H1 (cell line): ENCODE results near the gene ACAP2.

Experiments used
- BACH1 ChIP-seq: IDR thresholded peaks from 2 replicates; pipeline ENCODE4 v1.6.1; 2012; ENCODE audit warnings: low read length, improper control_type of control experiment
- BCL11A ChIP-seq, 2 experiments: IDR thresholded peaks; one replicate each; pipeline ENCODE4 v1.6.1; 2011; ENCODE audit warnings: low read depth in 2 of 2, low read length in 2 of 2, mild to moderate bottlenecking in 2 of 2
- EGR1 ChIP-seq: IDR thresholded peaks from 2 replicates; pipeline ENCODE4 v1.6.1; 2011; ENCODE audit warnings: low read depth, low read length, borderline replicate concordance
- EZH2 ChIP-seq: fragments of 200-600 bp; sonication (generic); IDR thresholded peaks from 2 replicates; pipeline ENCODE4 v1.7.1; 2012; ENCODE audit warnings: low read depth, mild to moderate bottlenecking, moderate library complexity, low read length, inconsistent platforms; ENCODE audit not compliant: severe bottlenecking
- MAFK ChIP-seq: IDR thresholded peaks from 2 replicates; pipeline ENCODE4 v1.6.1; 2012; ENCODE audit warnings: low read depth, mild to moderate bottlenecking, improper control_type of control experiment, low read length
- POLR2A ChIP-seq, 2 experiments: IDR thresholded peaks; 1 replicate in 1 of 2; 2 replicates in 1 of 2; pipeline ENCODE4 v1.6.1; 2011; ENCODE audit warnings: low read depth in 2 of 2, low read length in 2 of 2, mild to moderate bottlenecking in 2 of 2; ENCODE audit errors: control extremely low read depth in 1 of 2
- POLR2AphosphoS5 ChIP-seq: IDR thresholded peaks from 2 replicates; pipeline ENCODE4 v1.6.1; 2011; ENCODE audit warnings: low read depth, low read length
- RAD21 ChIP-seq, 2 experiments: IDR thresholded peaks in 1 of 2; conservative IDR thresholded peaks in 1 of 2; 2 replicates each; pipeline ENCODE4 v1.6.1; 2011; ENCODE audit warnings: low read depth in 2 of 2, low read length in 2 of 2, improper control_type of control experiment in 1 of 2, inconsistent platforms in 1 of 2, mild to moderate bottlenecking in 1 of 2, moderate library complexity in 1 of 2
- RXRA ChIP-seq: IDR thresholded peaks from 2 replicates; pipeline ENCODE4 v1.6.1; 2011; ENCODE audit warnings: low read depth, mild to moderate bottlenecking, low read length, moderate library complexity; ENCODE audit not compliant: insufficient read depth
- SP1 ChIP-seq: IDR thresholded peaks from 2 replicates; pipeline ENCODE4 v1.6.1; 2011; ENCODE audit warnings: low read depth, low read length
- TAF1 ChIP-seq: IDR thresholded peaks from 2 replicates; pipeline ENCODE4 v1.6.1; 2011; ENCODE audit warnings: mild to moderate bottlenecking, low read depth, low read length
- TF ChIP-seq, protein P1 (sequence below), 3 experiments: IDR thresholded peaks; 1 replicate in 2 of 3; 2 replicates in 1 of 3; pipeline versions ENCODE4 v1.5.1 to v1.6.1; 2011; ENCODE audit warnings: low read length in 3 of 3, mild to moderate bottlenecking in 3 of 3, inconsistent platforms in 2 of 3, low read depth in 1 of 3, moderate library complexity in 1 of 3; ENCODE audit not compliant: insufficient read depth in 1 of 3; ENCODE audit errors: control extremely low read depth in 1 of 3
- TF ChIP-seq, protein P2 (sequence below): IDR thresholded peaks from 2 replicates; pipeline ENCODE4 v1.6.1; 2012; ENCODE audit warnings: inconsistent platforms
- TF ChIP-seq, protein P3 (sequence below): IDR thresholded peaks from 2 replicates; pipeline ENCODE4 v1.6.1; 2011; ENCODE audit warnings: low read length, improper control_type of control experiment

DNA sequence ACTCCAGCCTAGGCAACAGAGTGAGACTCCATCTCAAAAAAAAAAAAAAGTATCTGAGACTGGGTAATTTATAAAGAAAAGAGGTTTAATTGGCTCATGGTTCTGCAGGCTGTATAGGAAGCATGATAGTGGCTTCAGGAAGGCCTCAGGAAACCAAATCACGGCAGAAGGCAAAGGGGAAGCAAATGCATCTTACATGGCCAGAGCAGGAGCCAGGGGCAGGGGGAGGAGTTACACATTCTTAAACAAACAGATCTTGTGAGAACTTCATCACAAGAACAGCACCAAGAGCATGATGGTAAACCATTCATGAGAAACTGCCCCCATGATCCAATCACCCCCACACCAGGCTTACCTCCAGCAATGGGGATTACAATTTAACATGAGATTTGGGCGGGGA, 37.2 kb downstream of the ACAP2 start:
- TF ChIP-seq, protein P1, sequence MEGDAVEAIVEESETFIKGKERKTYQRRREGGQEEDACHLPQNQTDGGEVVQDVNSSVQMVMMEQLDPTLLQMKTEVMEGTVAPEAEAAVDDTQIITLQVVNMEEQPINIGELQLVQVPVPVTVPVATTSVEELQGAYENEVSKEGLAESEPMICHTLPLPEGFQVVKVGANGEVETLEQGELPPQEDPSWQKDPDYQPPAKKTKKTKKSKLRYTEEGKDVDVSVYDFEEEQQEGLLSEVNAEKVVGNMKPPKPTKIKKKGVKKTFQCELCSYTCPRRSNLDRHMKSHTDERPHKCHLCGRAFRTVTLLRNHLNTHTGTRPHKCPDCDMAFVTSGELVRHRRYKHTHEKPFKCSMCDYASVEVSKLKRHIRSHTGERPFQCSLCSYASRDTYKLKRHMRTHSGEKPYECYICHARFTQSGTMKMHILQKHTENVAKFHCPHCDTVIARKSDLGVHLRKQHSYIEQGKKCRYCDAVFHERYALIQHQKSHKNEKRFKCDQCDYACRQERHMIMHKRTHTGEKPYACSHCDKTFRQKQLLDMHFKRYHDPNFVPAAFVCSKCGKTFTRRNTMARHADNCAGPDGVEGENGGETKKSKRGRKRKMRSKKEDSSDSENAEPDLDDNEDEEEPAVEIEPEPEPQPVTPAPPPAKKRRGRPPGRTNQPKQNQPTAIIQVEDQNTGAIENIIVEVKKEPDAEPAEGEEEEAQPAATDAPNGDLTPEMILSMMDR (IDR thresholded peaks at IDR 0.05; ENCODE audit: control extremely low read depth in 1 of 3, insufficient read depth in 1 of 3, low read depth in 1 of 3, low read length in 3 of 3), result no peak
- TF ChIP-seq TAF1, result no peak
- no peak for TF ChIP-seq MAFK
- TF ChIP-seq, protein P2, sequence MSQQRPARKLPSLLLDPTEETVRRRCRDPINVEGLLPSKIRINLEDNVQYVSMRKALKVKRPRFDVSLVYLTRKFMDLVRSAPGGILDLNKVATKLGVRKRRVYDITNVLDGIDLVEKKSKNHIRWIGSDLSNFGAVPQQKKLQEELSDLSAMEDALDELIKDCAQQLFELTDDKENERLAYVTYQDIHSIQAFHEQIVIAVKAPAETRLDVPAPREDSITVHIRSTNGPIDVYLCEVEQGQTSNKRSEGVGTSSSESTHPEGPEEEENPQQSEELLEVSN, result no peak
- TF ChIP-seq BCL11A (IDR thresholded peaks at IDR 0.05; ENCODE audit: low read depth in 2 of 2, low read length in 2 of 2), result no peak
- TF ChIP-seq EGR1, result no peak
- TF ChIP-seq POLR2A (IDR thresholded peaks at IDR 0.05; ENCODE audit: control extremely low read depth in 1 of 2, low read depth in 2 of 2, low read length in 2 of 2), result no peak
- no peak for TF ChIP-seq RAD21 (IDR thresholded peaks at IDR 0.05 in 1 of 2, conservative IDR thresholded peaks at IDR 0.05 in 1 of 2; ENCODE audit: low read depth in 2 of 2, low read length in 2 of 2)
- no peak for TF ChIP-seq POLR2AphosphoS5
- no peak for TF ChIP-seq RXRA
- no peak for TF ChIP-seq EZH2
- no peak for TF ChIP-seq BACH1
- TF ChIP-seq, protein P3, sequence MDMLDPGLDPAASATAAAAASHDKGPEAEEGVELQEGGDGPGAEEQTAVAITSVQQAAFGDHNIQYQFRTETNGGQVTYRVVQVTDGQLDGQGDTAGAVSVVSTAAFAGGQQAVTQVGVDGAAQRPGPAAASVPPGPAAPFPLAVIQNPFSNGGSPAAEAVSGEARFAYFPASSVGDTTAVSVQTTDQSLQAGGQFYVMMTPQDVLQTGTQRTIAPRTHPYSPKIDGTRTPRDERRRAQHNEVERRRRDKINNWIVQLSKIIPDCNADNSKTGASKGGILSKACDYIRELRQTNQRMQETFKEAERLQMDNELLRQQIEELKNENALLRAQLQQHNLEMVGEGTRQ, result no peak
- TF ChIP-seq SP1, result no peak
